ENCODE results near the gene CLDN10.
"Not testable (repeated sequence)": the region's sequence is repeated elsewhere in the genome, so short reads cannot be mapped to it uniquely, and the experiment has no call there.

CLDN10 gene

GRCh38 chr13:95559100-95559499, 6.6 kb downstream of the CLDN10 start:
- no peak overlapping the region for H3K27ac ChIP-seq
- TF ChIP-seq CTCF (conservative IDR thresholded peaks at IDR 0.05): no peak
- no peak for TF ChIP-seq ZFX (IDR thresholded peaks at IDR 0.05)

- no peak overlapping the region for H3K27ac ChIP-seq
- no peak for TF ChIP-seq ZFX (IDR thresholded peaks at IDR 0.05)
- TF ChIP-seq CTCF (conservative IDR thresholded peaks at IDR 0.05): no peak
Measured at GRCh38 chr13:95560387-95560786, 7.9 kb downstream of the CLDN10 start.

- TF ChIP-seq CTCF (conservative IDR thresholded peaks at IDR 0.05): no peak; the same call in 1 of the 2 replicates
- no peak for TF ChIP-seq ZFX (IDR thresholded peaks at IDR 0.05)
- H3K27ac ChIP-seq: no peak overlapping the region
Measured at GRCh38 chr13:95564091-95564490, 11.6 kb downstream of the CLDN10 start.

GRCh38 chr13:95564733-95565291, 12.3 kb downstream of the CLDN10 start:
- H3K27ac ChIP-seq: no peak overlapping the region
- TF ChIP-seq CTCF (conservative IDR thresholded peaks at IDR 0.05): no peak
- no peak for TF ChIP-seq ZFX (IDR thresholded peaks at IDR 0.05)

GRCh38 chr13:95565758-95566157, 13.2 kb downstream of the CLDN10 start:
- H3K27ac ChIP-seq: not testable (repeated sequence)

- H3K27ac ChIP-seq: no peak overlapping the region
Measured at GRCh38 chr13:95568131-95568530, 15.6 kb downstream of the CLDN10 start.

GRCh38 chr13:95570016-95570415, 17.5 kb downstream of the CLDN10 start:
- no peak for TF ChIP-seq CTCF (conservative IDR thresholded peaks at IDR 0.05)
- TF ChIP-seq ZFX (IDR thresholded peaks at IDR 0.05): no peak
- no peak overlapping the region for H3K27ac ChIP-seq

More at GRCh38 chr13:95568131-95568530, 15.6 kb downstream of the CLDN10 start:
- TF ChIP-seq ZFX (IDR thresholded peaks at IDR 0.05) (no peak), CTCF (conservative IDR thresholded peaks at IDR 0.05) (no peak)

- TF ChIP-seq CTCF (conservative IDR thresholded peaks at IDR 0.05): no peak
- no peak for TF ChIP-seq ZFX (IDR thresholded peaks at IDR 0.05)
Measured at GRCh38 chr13:95571941-95572340, 19.4 kb downstream of the CLDN10 start.

More at GRCh38 chr13:95571941-95572340, 19.4 kb downstream of the CLDN10 start:
- H3K27ac ChIP-seq: no peak overlapping the region

Measured in C4-2B (cell line).